Neuronal stem cell (in vitro differentiated cells): ENCODE data around the gene SLC22A31.
A peak's percentile ranks its signal among the peaks of the same experiment; 100 is the strongest.

Experiments used
- DNase-seq: peaks from one replicate; pipeline ENCODE4 v3.0.0-alpha.2; 2013; ENCODE audit warnings: low spot score
- H2AFZ ChIP-seq: one replicate; pipeline ENCODE4 v1.6.1; 2013; ENCODE audit warnings: mild to moderate bottlenecking, low read length, inconsistent platforms
- H2AK5ac ChIP-seq: 2 replicates; pipeline ENCODE4 v1.6.1; 2013; ENCODE audit warnings: low read depth, mild to moderate bottlenecking, inconsistent platforms, low read length, moderate library complexity, mixed read lengths
- H2BK120ac ChIP-seq: 2 replicates; pipeline ENCODE4 v1.6.1; 2013; ENCODE audit warnings: low read depth, mild to moderate bottlenecking, inconsistent platforms, low read length, moderate library complexity, mixed read lengths
- H2BK12ac ChIP-seq: one replicate; pipeline ENCODE4 v1.6.1; 2013; ENCODE audit warnings: low read length, inconsistent platforms
- H2BK15ac ChIP-seq: 2 replicates; pipeline ENCODE4 v1.6.1; 2013; ENCODE audit warnings: mild to moderate bottlenecking, low read length, inconsistent platforms, mixed read lengths
- H2BK5ac ChIP-seq: one replicate; pipeline ENCODE4 v1.6.1; 2013; ENCODE audit warnings: inconsistent platforms, mild to moderate bottlenecking, low read length, moderate library complexity
- H3K14ac ChIP-seq: one replicate; pipeline ENCODE4 v1.6.1; 2013; ENCODE audit warnings: low read length, inconsistent platforms
- H3K18ac ChIP-seq: 2 replicates; pipeline ENCODE4 v1.6.1; 2013; ENCODE audit warnings: low read length, inconsistent platforms
- H3K23ac ChIP-seq: 2 replicates; pipeline ENCODE4 v1.6.1; 2013; ENCODE audit warnings: low read depth, mild to moderate bottlenecking, mixed read lengths, low read length, inconsistent platforms; ENCODE audit not compliant: poor library complexity
- H3K27ac ChIP-seq: replicated peaks from 3 replicates; pipeline ENCODE4 v1.5.1; 2013; ENCODE audit warnings: low read length, inconsistent platforms
- H3K27me3 ChIP-seq, 3 experiments: 2 replicates each; pipeline ENCODE4 v1.6.1; 2013; ENCODE audit warnings: low read length in 3 of 3, mild to moderate bottlenecking in 2 of 3, inconsistent platforms in 1 of 3, low read depth in 1 of 3, mixed read lengths in 1 of 3, moderate library complexity in 1 of 3; ENCODE audit not compliant: control insufficient read depth in 3 of 3, insufficient read depth in 3 of 3
- H3K36me3 ChIP-seq, 2 donors: replicated peaks in 1 of 2; 2 replicates each; pipeline ENCODE4 v1.6.1; 2013; ENCODE audit warnings: low read length in 2 of 2; ENCODE audit not compliant: control insufficient read depth in 2 of 2, insufficient read depth in 2 of 2
- H3K4ac ChIP-seq: 2 replicates; pipeline ENCODE4 v1.6.1; 2013; ENCODE audit warnings: inconsistent platforms, mild to moderate bottlenecking, low read length, moderate library complexity
- H3K4me1 ChIP-seq, 2 donors: 1 replicate in 1 of 2; 2 replicates in 1 of 2; pipeline ENCODE4 v1.6.1; 2013; ENCODE audit warnings: low read length in 2 of 2, low read depth in 1 of 2; ENCODE audit not compliant: control insufficient read depth in 2 of 2, insufficient read depth in 1 of 2
- H3K4me2 ChIP-seq: one replicate; pipeline ENCODE4 v1.6.1; 2013; ENCODE audit warnings: mild to moderate bottlenecking, low read length, inconsistent platforms; ENCODE audit not compliant: insufficient read depth, poor library complexity, severe bottlenecking
- H3K4me3 ChIP-seq, 2 donors: 2 replicates each; pipeline ENCODE4 v1.5.1; 2013; ENCODE audit warnings: low read length in 2 of 2, mild to moderate bottlenecking in 2 of 2, inconsistent platforms in 1 of 2, moderate library complexity in 1 of 2
- H3K79me1 ChIP-seq: one replicate; pipeline ENCODE4 v1.6.1; 2013; ENCODE audit warnings: low read depth, mild to moderate bottlenecking, inconsistent platforms, low read length, moderate library complexity
- H3K9ac ChIP-seq: one replicate; pipeline ENCODE4 v1.6.1; 2013; ENCODE audit warnings: mild to moderate bottlenecking, low read depth, low read length, inconsistent platforms; ENCODE audit not compliant: poor library complexity
- H3K9me3 ChIP-seq, 2 donors: replicated peaks in 1 of 2; 2 replicates each; pipeline versions ENCODE3 to v1.6.1; 2013; ENCODE audit warnings: low read length in 2 of 2, mild to moderate bottlenecking in 2 of 2, inconsistent platforms in 1 of 2, low read depth in 1 of 2, mixed read lengths in 1 of 2, moderate library complexity in 1 of 2; ENCODE audit not compliant: control insufficient read depth in 2 of 2, insufficient read depth in 1 of 2
- H4K8ac ChIP-seq: one replicate; pipeline ENCODE4 v1.6.1; 2013; ENCODE audit warnings: low read depth, mild to moderate bottlenecking, inconsistent platforms, low read length, moderate library complexity
- H4K91ac ChIP-seq: one replicate; pipeline ENCODE4 v1.6.1; 2013; ENCODE audit warnings: low read length, low read depth, mild to moderate bottlenecking, inconsistent platforms; ENCODE audit not compliant: poor library complexity
- WGBS, 2 donors: extraction: QIAGEN DNeasy Blood & Tissue Kit; methylation state at CpG; one replicate each; pipeline ENCODE4 v1.1.7; 2013; ENCODE audit warnings: missing lambda C conversion rate in 2 of 2, mixed read lengths in 1 of 2; ENCODE audit not compliant: insufficient read length in 2 of 2, insufficient replicate concordance in 1 of 2; ENCODE audit errors: extremely low coverage in 2 of 2; 5-methylcytosine and 5-hydroxymethylcytosine counted together

Gene SLC22A31

DNA sequence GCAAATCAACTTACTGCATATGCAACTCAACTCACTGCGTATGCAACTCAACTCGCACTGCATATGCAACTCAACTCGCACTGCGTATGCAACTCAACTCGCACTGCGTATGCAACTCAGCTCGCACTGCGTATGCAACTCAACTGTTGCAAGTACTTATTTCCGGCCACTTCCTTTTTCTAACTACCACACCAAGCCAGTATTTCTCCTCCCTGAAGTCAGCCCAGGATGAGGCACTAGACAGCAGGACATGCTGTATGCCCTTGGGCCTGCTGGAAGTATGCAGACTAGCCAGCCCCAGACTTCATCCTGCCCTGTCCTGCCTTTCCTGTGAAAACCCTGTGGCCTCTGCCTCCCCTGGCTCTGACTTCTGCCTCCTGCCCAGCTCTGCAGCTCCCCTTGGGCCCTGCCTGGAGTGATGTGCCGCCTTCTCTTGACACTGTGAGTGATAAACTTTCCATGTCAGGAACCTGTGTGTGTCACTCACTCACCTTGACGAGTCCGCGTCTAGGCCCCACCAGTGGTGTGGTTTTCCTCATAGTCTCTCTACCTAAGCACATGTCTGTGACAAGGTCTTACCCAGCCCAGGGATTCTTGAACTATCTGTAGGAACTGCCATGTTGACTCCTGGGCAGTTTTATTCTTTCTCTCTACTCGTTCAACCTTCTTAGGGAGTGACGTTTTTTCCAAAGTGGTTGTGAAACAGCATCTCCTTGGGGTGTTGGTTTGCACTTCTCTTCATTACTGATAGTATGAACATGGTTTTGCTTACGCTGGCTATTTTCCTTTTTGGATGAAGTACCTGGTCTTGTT, 33.5 kb upstream of the SLC22A31 start:
- H2BK12ac ChIP-seq = no peak overlapping the region
- H2AK5ac ChIP-seq = no peak overlapping the region
- no peak overlapping the region for H3K23ac ChIP-seq
- no peak overlapping the region for H3K4ac ChIP-seq
- H3K27me3 ChIP-seq = no peaks in the 10 kb centered on the region
- no peaks in the 10 kb centered on the region for H3K4me1 ChIP-seq
- H3K4me3 ChIP-seq = no peak overlapping the region
- H3K27ac ChIP-seq = no peak overlapping the region
- H3K14ac ChIP-seq = no peak overlapping the region
- H3K79me1 ChIP-seq = peaks cover 7% of the 10 kb centered on the region
- H4K91ac ChIP-seq = no peak overlapping the region
- H4K8ac ChIP-seq = no peak overlapping the region
- no CpG with 5 or more reads among the region's 16 CpGs for WGBS, 2 donors
- H2BK15ac ChIP-seq = no peak overlapping the region
- peaks cover 44 to 68% of the 10 kb centered on the region in 2 donors for H3K36me3 ChIP-seq
- DNase-seq = no peak
- H3K18ac ChIP-seq = no peak overlapping the region
- peak overlapping the region; percentile 60 for H3K9ac ChIP-seq
- H2AFZ ChIP-seq = no peak overlapping the region
- peaks cover 0 to 26% of the 10 kb centered on the region in 2 donors for H3K9me3 ChIP-seq
- H2BK5ac ChIP-seq = no peak overlapping the region
- no peak overlapping the region for H3K4me2 ChIP-seq
- H2BK120ac ChIP-seq = no peak overlapping the region

DNA sequence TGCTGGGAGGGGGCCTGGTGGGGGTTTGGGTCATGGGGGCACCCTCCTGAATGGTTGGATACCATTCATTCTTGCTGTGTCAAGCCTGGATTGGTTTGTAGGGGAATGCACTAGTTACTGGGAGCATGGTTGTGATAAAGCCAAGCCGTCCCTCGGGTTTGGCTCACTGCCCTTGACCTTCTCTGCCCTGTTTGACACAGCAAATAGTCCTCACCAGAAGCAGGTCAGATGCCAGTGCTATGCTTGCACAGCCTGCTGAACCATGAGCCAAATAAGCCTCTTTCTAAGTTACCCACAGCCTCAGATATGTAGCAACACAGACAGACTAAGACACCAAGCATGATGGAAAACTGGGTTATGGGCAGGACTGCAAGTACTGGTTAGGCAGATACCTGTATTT, 31.8 kb upstream of the SLC22A31 start:
- Histone ChIP-seq H3K27ac (no peak overlapping the region), H2BK15ac (no peak overlapping the region), H3K14ac (no peak overlapping the region), H3K27me3 (no peaks in the 10 kb centered on the region), H3K36me3 (peaks cover 59 to 86% of the 10 kb centered on the region in 2 donors), H3K9ac (no peak overlapping the region), H3K4me3 (no peak overlapping the region), H3K4me1 (no peaks in the 10 kb centered on the region), H3K4ac (no peak overlapping the region), H2AK5ac (no peak overlapping the region), H2AFZ (no peak overlapping the region), H2BK12ac (no peak overlapping the region), H3K9me3 (peaks cover 10 to 39% of the 10 kb centered on the region in 2 donors), H3K79me1 (peaks cover 7% of the 10 kb centered on the region), H2BK120ac (no peak overlapping the region), H3K23ac (no peak overlapping the region), H3K18ac (no peak overlapping the region), H3K4me2 (no peak overlapping the region), H2BK5ac (no peak overlapping the region), H4K91ac (no peak overlapping the region), H4K8ac (no peak overlapping the region)
- WGBS, 2 donors = no CpG with 5 or more reads among the region's 2 CpGs
- no peak for DNase-seq

DNA sequence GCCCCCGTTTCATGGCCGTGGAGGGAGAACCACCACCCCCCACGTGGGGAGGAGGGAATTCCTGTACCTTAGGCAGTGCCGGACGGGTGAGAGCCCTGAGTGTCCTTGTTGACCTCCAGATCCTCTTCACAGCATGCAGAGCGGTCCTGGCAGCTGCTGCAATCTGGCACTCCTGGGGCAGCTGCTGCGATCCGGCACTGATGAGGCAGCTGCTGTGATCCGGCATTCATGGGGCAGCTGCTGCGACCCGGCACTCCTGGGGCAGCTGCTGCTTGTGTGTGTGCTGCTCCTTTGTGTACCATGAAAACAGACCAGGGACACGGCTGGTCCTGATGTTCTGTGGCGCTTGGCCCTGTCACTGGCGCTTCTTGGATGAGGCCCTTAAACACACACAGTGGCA, 29.9 kb upstream of the SLC22A31 start:
- Histone ChIP-seq H3K18ac (no peak overlapping the region), H2BK120ac (no peak overlapping the region), H4K91ac (peak overlapping the region; percentile 47)

GRCh38 chr16:89224665-89225064, 24.3 kb upstream of the SLC22A31 start:
- no peak overlapping the region for H3K4me3 ChIP-seq
- no peak overlapping the region for H3K4ac ChIP-seq
- H4K8ac ChIP-seq = no peak overlapping the region
- H3K9me3 ChIP-seq = peaks cover 10 to 22% of the 10 kb centered on the region in 2 donors
- no peak overlapping the region for H3K23ac ChIP-seq
- no peaks in the 10 kb centered on the region for H3K79me1 ChIP-seq
- peaks cover 0 to 2% (median 0%) of the 10 kb centered on the region in 3 experiments for H3K27me3 ChIP-seq
- no peak overlapping the region for H3K18ac ChIP-seq
- no CpG with 5 or more reads among the region's 10 CpGs for WGBS, 2 donors
- H2AK5ac ChIP-seq = no peak overlapping the region
- H3K14ac ChIP-seq = no peak overlapping the region
- no peak overlapping the region for H2AFZ ChIP-seq
- H3K4me2 ChIP-seq = no peak overlapping the region
- H2BK12ac ChIP-seq = no peak overlapping the region
- no peaks in the 10 kb centered on the region for H3K4me1 ChIP-seq
- no peak overlapping the region for H2BK5ac ChIP-seq
- no peak overlapping the region for H2BK15ac ChIP-seq
- no peak overlapping the region for H4K91ac ChIP-seq
- no peak for DNase-seq
- H3K9ac ChIP-seq = no peak overlapping the region
- H3K27ac ChIP-seq = no peak overlapping the region
- H3K36me3 ChIP-seq = peaks cover 45 to 84% of the 10 kb centered on the region in 2 donors
- H2BK120ac ChIP-seq = no peak overlapping the region

More for the DNA sequence above, 29.9 kb upstream of the SLC22A31 start:
- Histone ChIP-seq H3K23ac (no peak overlapping the region), H2BK12ac (no peak overlapping the region), H3K4ac (no peak overlapping the region), H3K9ac (no peak overlapping the region), H3K79me1 (peaks cover 7% of the 10 kb centered on the region), H4K8ac (peak overlapping the region; percentile 44), H2AFZ (no peak overlapping the region), H2AK5ac (no peak overlapping the region), H2BK15ac (no peak overlapping the region), H3K14ac (no peak overlapping the region), H3K4me2 (no peak overlapping the region), H2BK5ac (no peak overlapping the region), H3K9me3 (peaks cover 10 to 46% of the 10 kb centered on the region in 2 donors), H3K27ac (no peak overlapping the region), H3K36me3 (peaks cover 66 to 93% of the 10 kb centered on the region in 2 donors), H3K27me3 (no peaks in the 10 kb centered on the region), H3K4me1 (no peaks in the 10 kb centered on the region), H3K4me3 (peak overlapping the region in 1 of 2 donors; percentile 20)
- WGBS, 2 donors = no CpG with 5 or more reads among the region's 14 CpGs
- no peak for DNase-seq
